ENCODE results near the gene NTN1.
"Not testable (repeated sequence)": the region's sequence is repeated elsewhere in the genome, so short reads cannot be mapped to it uniquely, and the experiment has no call there.

Gene NTN1

GRCh38 chr17:9256361-9256750, 235.0 kb downstream of the NTN1 start:
- DNase-seq: no peak

DNA sequence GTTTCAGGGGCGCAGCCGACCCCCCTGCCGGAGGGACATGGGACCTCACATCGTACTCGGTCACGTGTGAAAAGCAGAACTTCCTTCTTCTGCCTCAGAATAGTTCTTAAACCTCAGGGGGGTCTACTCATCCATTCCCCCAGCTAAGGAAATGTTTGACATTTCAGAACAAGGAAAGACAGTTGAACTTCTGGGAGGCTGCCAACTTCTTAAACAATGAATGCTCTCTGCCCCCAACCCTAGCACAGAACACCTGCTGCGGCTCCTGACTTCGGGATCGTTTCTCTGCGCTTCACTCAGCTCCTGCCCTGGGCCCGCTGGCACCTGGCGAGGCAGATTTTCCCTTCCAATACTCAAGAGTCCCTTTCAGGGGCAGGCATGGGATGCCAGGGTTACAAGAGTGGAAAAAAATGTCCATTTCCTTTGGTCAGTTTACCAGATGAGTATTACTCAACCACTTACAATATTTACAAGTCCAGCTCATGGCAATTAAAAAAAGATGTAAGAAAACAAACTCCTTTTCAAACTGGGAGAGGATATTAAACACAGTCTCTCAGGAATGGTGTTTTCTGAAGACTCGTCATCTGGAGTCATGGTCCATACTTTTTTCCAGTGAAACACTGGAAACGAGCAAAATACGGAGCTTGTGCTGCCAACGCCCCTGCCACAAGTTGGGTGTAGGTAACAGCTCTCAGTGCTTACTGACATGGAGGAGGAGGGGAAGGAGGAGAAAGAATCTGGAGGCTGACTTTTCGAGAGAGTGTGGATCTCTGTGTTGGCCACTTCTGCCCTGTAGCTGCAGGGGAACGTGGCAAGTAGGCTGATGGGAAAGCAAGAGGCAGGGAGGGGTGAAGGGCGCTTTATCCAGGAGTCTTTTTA, 235.7 kb downstream of the NTN1 start:
- DNase-seq: peak; percentile 67

GRCh38 chr17:9257630-9257965, 236.3 kb downstream of the NTN1 start:
- DNase-seq: not testable (repeated sequence)

GRCh38 chr17:9258115-9259015, 237.1 kb downstream of the NTN1 start:
- DNase-seq: no peak

DNA sequence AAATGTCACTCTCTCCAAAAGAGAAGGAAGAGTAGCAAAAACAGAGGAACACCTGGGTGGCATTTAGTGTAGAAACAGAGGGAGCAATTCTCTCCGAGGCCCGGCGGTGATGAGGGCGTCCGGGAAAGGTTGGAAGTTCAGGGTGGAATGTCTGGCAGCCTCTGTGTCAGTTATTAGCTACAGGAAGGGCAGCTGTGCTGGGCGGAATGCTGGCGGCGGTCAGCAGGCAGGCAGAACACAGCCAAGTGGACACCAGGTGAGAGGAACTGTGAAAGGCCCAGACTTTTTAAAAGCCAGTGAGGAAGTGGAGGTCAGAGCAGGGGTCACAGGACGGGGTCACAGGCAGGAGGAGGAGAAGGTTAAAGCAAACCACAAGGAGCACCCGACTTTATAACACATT, 238.1 kb downstream of the NTN1 start:
- no peak for DNase-seq

- DNase-seq: no peak
Observed at GRCh38 chr17:9261081-9262012, 240.0 kb downstream of the NTN1 start.

GRCh38 chr17:9266031-9266680, 244.8 kb downstream of the NTN1 start:
- DNase-seq: no peak

DNA sequence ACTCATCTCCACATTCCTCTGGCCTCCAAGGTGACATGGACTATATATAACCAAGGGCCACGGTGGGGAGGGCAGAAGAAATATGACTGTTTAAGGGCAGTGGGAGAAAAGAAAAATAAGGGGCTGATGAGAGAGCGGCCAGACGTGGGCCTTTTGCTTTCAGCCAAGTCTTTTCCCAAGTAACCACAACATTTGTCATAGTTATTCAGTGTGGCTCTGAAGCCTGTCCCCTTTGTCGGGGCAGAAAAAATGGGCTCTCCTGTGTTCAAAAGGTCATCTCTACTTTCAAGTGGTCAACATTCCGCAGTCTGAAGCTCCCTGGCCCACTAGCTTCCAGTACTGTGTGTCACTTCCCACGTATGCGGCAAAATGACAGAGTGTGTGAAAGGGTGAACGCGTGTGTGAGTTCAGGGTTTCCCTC, 245.4 kb downstream of the NTN1 start:
- DNase-seq: no peak

- no peak for DNase-seq
Observed at GRCh38 chr17:9268546-9268945, 247.2 kb downstream of the NTN1 start.

- no peak for DNase-seq
Observed at GRCh38 chr17:9269350-9270035, 248.2 kb downstream of the NTN1 start.

GRCh38 chr17:9270921-9271320, 249.6 kb downstream of the NTN1 start:
- DNase-seq: no peak

DNA sequence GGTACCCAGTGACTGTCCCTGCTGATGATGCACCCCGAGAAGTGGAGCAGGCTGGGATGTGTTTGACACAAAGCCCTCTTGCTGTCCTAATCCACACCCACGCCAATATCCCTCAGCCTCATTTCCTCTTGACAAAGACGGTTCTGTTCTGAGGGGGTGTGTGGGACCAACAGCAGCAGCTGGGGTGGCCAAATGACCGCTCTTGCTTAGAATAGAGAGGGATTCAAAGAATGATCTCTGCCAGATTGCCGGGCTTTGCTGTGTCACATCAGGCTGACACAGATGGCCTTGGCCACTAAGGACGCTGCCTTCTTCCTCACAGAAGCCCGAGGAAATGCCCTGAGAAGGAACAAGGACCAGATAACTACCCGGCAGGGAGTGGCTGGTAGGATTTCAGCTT, 250.7 kb downstream of the NTN1 start:
- DNase-seq: no peak

DNA sequence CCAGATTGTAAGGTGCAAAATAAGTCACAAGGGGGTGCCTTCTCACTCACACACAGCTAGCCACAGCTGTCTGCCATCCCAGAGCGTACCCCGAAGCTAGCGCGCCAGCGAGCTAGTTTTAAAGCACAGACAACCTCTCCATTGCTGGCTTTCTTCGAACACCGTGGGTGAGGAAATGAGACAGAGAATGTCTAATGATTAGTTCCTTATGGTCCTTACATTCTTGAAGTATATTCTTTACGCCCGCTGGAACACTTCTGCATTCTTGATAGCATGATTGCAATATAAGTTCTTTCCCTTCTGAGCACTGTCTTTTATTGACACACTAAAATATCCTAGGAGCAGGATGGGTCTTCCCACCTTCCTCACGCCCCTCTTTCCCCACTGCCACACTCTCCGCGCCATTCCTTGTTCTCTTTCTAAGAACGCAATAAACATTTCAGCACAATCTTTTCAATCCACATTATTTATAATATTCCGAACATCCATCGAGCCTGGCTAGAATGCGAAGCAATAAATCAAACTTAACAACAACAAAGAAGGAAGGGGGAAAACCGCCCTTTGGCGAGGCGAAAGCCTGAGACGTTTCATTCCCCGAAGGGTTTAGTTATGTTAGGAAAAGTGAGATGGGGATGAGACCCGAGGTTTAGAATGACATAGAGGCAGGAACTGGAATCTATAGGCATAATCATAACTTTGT, 251.3 kb downstream of the NTN1 start:
- DNase-seq: peak; percentile 49

DNA sequence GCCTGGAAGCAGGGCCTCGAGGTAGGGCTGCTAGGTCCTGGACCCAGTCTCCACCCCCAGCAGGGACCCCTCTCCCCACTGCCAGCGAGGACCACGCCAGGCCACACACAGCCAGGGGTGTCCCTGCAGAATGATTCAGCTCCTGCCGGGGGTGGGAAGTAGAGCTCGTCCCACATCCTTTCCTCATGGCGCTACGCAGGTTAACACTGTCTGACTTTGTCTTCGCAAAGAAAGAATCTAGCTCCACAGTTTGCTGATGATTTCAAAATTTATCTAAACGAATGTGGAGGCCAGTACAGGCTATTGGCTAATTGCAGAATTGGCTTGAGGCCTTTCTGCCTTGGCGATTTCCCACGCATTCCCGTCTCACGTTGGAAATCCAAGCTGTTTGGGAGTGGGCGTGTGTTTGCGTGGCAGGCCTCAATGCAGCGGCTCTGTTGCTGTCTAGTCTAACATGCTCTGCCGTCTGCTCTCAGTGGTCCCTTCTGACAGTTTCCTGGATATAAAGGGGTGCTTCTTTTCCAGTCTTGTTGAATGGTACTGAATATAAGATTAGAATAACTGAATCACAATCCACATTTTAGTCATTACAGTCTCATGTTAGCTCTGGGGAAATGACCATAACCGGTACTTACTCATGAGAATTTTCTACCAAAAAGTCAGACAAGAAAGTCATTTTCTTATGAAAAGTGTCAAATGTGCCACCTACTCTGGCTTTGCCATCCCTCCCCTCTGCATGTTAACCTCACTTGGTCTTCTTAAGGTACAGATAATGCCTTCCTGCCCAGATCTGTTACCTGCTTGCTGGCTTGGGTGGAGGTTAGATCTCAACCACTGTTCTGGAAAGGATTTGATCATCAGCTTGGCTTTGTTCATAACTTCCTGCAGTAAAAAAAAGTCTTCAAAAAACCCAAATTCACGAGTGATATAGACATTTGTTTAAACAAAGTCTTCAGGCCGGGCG, 252.4 kb downstream of the NTN1 start:
- no peak for DNase-seq

DNA sequence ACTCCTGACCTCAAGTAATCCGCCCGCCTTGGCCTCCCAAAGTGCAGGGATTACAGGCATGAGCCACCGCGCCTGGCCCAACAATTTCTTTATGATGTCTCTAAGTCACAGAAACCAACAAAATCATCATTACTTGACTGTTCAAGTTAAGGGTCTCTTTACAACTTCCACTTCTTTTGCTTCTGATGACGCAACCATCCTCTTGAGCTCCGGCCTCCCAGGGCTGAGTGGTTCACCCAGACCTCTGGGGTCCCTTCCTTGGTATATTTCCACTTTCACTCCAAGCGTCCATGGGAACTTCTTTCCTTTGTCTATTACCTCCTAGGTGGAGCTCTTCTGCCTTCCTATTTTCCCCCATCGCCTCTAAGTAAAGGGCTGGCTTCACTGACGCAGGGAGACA, 253.7 kb downstream of the NTN1 start:
- peak; percentile 70 for DNase-seq

DNA sequence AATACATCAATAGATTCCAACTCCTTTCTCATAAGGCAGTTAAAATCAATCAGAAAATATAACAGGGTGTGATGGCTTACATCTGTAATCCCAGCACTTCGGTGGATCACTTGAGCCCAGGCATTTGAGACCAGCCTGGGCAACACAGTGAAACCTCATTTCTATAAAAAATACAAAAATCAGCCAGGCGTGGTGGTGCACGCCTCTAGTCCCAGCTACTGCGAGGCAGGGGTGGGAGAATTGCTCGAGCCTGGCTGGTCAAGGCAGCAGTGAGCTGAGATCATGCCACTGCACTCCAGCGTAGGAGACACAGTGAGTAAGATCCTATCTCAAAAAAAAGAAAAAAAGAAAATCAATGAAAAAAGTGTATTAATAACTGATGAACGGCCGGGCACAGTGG, 258.6 kb downstream of the NTN1 start:
- no peak for DNase-seq

DNA sequence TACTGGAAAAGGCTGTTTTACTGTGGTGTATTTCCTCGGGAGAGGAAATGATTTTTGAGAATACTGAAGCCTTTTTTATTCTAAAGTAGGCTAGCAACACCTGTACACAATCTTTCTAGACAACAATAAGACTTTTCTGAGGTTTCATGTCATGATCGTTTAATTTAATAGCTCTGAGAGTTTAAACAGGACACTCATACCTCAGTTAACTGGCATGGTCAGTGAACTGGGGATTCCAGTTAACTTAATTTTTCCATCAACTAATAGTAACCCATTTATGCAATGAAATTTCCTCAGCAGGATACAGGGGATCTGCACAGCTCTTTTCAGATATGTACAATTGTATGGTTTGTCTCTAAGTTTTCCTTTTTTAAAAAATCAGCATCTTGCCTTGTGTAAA, 262.6 kb downstream of the NTN1 start:
- no peak for DNase-seq

DNA sequence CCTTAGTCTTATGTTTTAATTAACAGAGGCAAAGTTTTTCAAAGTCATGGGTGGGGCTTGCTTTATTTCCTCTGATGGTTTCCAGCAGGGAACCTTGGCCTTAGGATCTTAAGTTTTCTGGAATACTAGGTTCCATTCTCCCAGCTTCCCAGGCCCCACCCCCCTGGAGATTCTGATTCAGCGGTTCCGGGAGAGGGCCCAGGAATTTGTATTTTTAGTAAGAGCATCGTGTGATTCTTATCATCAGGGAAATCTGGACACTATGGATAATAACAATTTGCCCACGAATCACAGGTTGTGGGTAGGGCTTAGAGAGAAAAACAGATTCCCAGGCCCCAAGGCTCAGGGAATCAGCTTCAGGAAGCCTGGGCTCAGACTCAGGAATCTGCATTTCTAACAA, 263.6 kb downstream of the NTN1 start:
- no peak for DNase-seq

DNA sequence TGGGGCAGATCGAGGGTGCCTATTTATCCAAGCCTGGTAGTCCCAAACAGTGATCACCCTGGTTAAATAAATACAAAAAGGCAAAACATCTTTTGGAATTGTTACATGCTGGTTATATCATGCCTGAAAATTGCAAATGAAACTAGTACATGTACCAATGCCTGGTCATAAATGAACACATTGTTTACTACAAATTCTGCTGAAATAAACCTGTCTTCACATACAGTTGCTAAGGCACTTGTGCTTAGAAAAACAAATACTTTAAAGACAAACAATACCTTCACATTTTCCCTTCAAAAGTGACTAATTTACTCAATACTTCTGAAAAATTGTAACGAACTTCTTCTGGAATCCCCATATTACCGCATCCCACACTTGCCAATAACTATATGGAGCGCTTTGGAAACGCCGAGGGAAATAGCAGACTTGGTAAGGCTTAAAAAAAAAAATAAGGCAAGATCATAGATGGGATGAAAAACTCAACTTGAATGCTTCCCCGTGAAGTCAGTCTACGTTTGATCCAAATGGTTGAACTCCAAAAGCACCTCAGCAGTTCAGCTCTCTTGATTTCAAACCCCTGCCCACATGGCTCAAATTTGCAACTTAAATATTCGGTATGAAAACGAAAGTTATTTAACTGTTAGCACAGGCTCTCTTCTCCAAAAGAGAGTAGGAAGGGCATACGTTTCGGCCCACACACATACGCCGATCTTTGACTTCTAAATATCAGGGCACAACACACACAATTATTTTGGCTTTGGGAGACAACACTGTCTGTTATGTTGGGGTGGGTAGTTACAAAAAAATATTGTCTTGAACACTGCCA, 264.5 kb downstream of the NTN1 start:
- DNase-seq: no peak
